Upper lobe of left lung (tissue), 4 donors: ENCODE results near the gene SDK1.

Experiments
- POLR2A ChIP-seq, 4 donors: fragments of 450-650 bp; IDR thresholded peaks; one replicate each; pipeline ENCODE4 v1.5.1; 2016 to 2017; ENCODE audit warnings: antibody characterized with exemption in 4 of 4, mild to moderate bottlenecking in 2 of 4
- TF ChIP-seq, protein P1 (sequence below), 6 experiments: fragments of 450-650 bp in 4 of 6; fragments of 200-600 bp in 2 of 6; sonication (generic) in 2 of 6; IDR thresholded peaks; one replicate each; pipeline ENCODE4 v1.5.1; 2016 to 2019; ENCODE audit warnings: antibody characterized with exemption in 6 of 6

GRCh38 chr7:3280946-3281656 is 20.0 kb upstream of the SDK1 start:
- TF ChIP-seq, protein P1, sequence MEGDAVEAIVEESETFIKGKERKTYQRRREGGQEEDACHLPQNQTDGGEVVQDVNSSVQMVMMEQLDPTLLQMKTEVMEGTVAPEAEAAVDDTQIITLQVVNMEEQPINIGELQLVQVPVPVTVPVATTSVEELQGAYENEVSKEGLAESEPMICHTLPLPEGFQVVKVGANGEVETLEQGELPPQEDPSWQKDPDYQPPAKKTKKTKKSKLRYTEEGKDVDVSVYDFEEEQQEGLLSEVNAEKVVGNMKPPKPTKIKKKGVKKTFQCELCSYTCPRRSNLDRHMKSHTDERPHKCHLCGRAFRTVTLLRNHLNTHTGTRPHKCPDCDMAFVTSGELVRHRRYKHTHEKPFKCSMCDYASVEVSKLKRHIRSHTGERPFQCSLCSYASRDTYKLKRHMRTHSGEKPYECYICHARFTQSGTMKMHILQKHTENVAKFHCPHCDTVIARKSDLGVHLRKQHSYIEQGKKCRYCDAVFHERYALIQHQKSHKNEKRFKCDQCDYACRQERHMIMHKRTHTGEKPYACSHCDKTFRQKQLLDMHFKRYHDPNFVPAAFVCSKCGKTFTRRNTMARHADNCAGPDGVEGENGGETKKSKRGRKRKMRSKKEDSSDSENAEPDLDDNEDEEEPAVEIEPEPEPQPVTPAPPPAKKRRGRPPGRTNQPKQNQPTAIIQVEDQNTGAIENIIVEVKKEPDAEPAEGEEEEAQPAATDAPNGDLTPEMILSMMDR (IDR thresholded peaks at IDR 0.05), result no peak
- no peak for TF ChIP-seq POLR2A (IDR thresholded peaks at IDR 0.05)
